PC-3 (cell line): Measurements from ENCODE around the gene LRRC10B. TPM values are rescaled to one million over a fixed set of nuclear protein-coding genes. Genes with fewer than 3 reads are reported as not detected.
A peak's percentile ranks its signal among the peaks of the same experiment; 100 is the strongest.

Experiments used
- ATAC-seq: fragments of 200-7000 bp; cut with Tn5 transposase; 2 replicates; pipeline ENCODE4 v1.9.1; 2020; ENCODE audit warnings: mild to moderate bottlenecking, moderate library complexity
- BruUV-seq: library from RNA; stranded (reverse); fragments of 400-500 nt; replicated peaks from 2 replicates; lab custom pipeline; 2021; lab: Mats Ljungman, UMichigan
- CTCF ChIA-PET: fragments of 300-600 bp; sonication (Branson Sonifier 250); formaldehyde crosslinking; loops from one replicate; lab custom pipeline; 2022; ENCODE audit warnings: antibody characterized with exemption; lab: Charles Lee
- POLR2A ChIA-PET: fragments of 300-600 bp; sonication (Branson Sonifier 250); formaldehyde crosslinking; loops from one replicate; lab custom pipeline; 2022; ENCODE audit warnings: antibody characterized with exemption; ENCODE audit not compliant: unreplicated experiment; lab: Charles Lee
- DNase-seq: peaks from one replicate; pipeline ENCODE4 v3.0.0-alpha.2; 2015
- H2AFZ ChIP-seq: fragments of 300-600 bp; sonication (generic); 2 replicates; pipeline ENCODE4 v1.6.0; 2016; ENCODE audit warnings: antibody characterized with exemption, low read length
- H3F3A ChIP-seq: fragments of 300-600 bp; sonication (generic); one replicate; pipeline ENCODE4 v1.6.0; 2017; ENCODE audit warnings: antibody characterized with exemption, low read length, control low read depth, mild to moderate bottlenecking; ENCODE audit not compliant: unreplicated experiment
- H3K27ac ChIP-seq: fragments of 300-600 bp; sonication (generic); 2 replicates; pipeline ENCODE4 v1.5.1; 2016; ENCODE audit warnings: mild to moderate bottlenecking, low read length
- H3K27me3 ChIP-seq: fragments of 300-600 bp; sonication (generic); 2 replicates; pipeline ENCODE4 v1.6.1; 2016; ENCODE audit warnings: low read length, mixed read lengths
- H3K36me3 ChIP-seq: fragments of 300-600 bp; sonication (generic); 2 replicates; pipeline ENCODE4 v1.6.1; 2016; ENCODE audit warnings: low read depth, mixed run types, low read length, mixed read lengths
- H3K4me1 ChIP-seq: fragments of 300-600 bp; sonication (generic); 2 replicates; pipeline ENCODE4 v1.5.1; 2016; ENCODE audit warnings: low read length; ENCODE audit not compliant: insufficient read depth
- H3K4me2 ChIP-seq: fragments of 300-600 bp; sonication (generic); 2 replicates; pipeline ENCODE4 v1.6.0; 2016; ENCODE audit warnings: low read length
- H3K4me3 ChIP-seq: fragments of 300-600 bp; sonication (generic); 2 replicates; pipeline ENCODE4 v1.5.1; 2016; ENCODE audit warnings: mild to moderate bottlenecking, low read length, mixed read lengths
- H3K79me2 ChIP-seq: fragments of 300-600 bp; sonication (generic); 2 replicates; pipeline ENCODE4 v1.6.1; 2017; ENCODE audit warnings: low read length, mixed read lengths
- H3K9ac ChIP-seq: fragments of 300-600 bp; sonication (generic); 2 replicates; pipeline ENCODE4 v1.6.0; 2016; ENCODE audit warnings: mild to moderate bottlenecking, low read length
- H3K9me2 ChIP-seq: fragments of 300-600 bp; sonication (generic); replicated peaks from 2 replicates; pipeline ENCODE4 v1.6.1; 2016; ENCODE audit warnings: mixed run types, low read length, mixed read lengths
- H3K9me3 ChIP-seq: fragments of 300-600 bp; sonication (generic); 2 replicates; pipeline ENCODE4 v1.6.1; 2016; ENCODE audit warnings: low read length, mixed read lengths
- H4K20me1 ChIP-seq: fragments of 300-600 bp; sonication (generic); 2 replicates; pipeline ENCODE4 v1.6.1; 2016; ENCODE audit warnings: low read length, mixed read lengths
- CTCF ChIP-seq: fragments of 300-600 bp; sonication (generic); conservative IDR thresholded peaks from 2 replicates; pipeline ENCODE4 v1.5.1; 2017; ENCODE audit warnings: antibody characterized with exemption, low read depth, mild to moderate bottlenecking, low read length
- EZH2 ChIP-seq: fragments of 300-600 bp; sonication (generic); IDR thresholded peaks from one replicate; pipeline ENCODE4 v1.6.1; 2017; ENCODE audit warnings: antibody characterized with exemption, mild to moderate bottlenecking, low read length; ENCODE audit not compliant: unreplicated experiment
- EZH2phosphoT487 ChIP-seq: fragments of 300-600 bp; sonication (generic); IDR thresholded peaks from 2 replicates; pipeline ENCODE4 v1.6.1; 2018; ENCODE audit warnings: mild to moderate bottlenecking, antibody characterized with exemption, low read length, borderline replicate concordance
- intact Hi-C: fragments of 100-400 bp; cut with micrococcal nuclease; formaldehyde crosslinking; loops from 2 replicates; pipeline ENCODE4 v1.9.0; 2023
- total RNA-seq: library from RNA; depleted of rRNA; stranded (reverse); fragments of >200 nt; gene quantifications from 2 replicates; pipeline ENCODE4 v1.2.3, GENCODE V29; 2014

Gene LRRC10B
- total RNA-seq, 1 experiment from 2014 or later: 0.55 TPM

DNA sequence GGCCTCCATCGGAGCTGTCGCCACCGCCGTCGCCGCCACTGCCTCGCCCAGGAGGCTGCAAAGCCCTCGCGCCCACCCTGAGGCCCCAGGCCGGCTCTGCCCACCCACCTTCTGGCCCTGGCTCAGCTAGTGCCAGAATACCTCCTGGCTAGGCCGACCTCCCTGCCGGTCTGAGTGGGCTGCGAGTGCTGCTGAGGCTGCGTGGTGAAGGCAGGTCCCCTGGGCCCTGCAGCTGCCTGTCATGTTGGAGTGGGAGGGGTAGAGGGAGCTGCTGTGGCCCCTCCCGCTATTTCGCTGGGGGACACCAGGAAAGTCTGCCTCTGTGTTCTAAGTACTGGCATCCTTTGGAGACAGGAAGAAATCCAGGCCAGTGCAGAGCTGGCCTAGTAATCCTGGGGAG is 34.2 kb downstream of the LRRC10B start:
- Histone ChIP-seq H3K79me2 (no peaks in the 10 kb centered on the region), H2AFZ (no peak overlapping the region), H3F3A (no peaks in the 10 kb centered on the region), H3K4me2 (no peak overlapping the region), H3K9me3 (no peaks in the 10 kb centered on the region), H3K9me2 (no peaks in the 10 kb centered on the region), H3K36me3 (no peaks in the 10 kb centered on the region), H3K4me1 (peaks cover 41% of the 10 kb centered on the region), H3K27me3 (no peaks in the 10 kb centered on the region), H3K4me3 (no peak overlapping the region), H3K27ac (no peak overlapping the region), H4K20me1 (no peaks in the 10 kb centered on the region), H3K9ac (no peak overlapping the region)
- no peak for TF ChIP-seq CTCF
- ChIA-PET POLR2A (no interaction called here), CTCF (no interaction called here)
- intact Hi-C loops: loop anchor here (5.0 kb wide), 1 partner anchor 40 kb away; the partner anchor contains the start of gene SYT7
- no peak for ATAC-seq
- no TSS peak for BruUV-seq
- no peak for DNase-seq

DNA sequence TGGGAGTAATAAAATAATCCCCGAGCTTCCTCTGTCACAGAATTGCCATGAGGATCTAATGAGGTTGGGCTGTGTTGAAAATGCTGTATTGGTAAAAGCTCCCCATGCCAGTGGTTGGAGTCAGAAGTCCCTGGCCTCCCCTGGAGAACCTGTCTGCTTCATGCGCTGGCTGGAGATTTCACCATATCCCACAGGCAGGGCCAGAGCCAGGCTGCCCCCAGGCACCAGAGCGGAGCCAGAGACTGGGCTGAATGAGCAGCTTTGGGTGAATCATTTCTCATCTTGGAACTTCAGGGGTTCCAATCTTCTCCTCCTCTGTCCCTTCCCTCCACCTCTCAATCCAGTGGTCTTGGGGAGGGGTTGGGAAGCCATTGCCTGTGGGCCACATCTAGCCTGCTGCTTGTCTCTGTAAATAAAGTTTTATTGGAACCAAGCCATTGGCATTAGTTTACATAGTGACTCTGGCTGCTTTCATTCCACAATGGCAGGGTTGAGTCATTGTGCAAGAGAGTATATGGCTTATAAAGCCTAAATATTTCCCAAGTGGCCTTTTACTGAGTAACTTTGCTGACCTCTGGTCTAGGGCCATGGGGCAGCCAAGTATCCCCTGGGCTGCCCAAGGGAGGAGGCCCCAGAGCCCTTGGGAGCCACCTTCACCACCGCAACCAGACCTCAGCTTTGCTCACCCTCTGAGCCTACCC is 35.2 kb downstream of the LRRC10B start:
- Histone ChIP-seq H2AFZ (0 out of 2 replicates have a peak overlapping the region, but pooled peaks have one; percentile 18), H3K9me3 (no peaks in the 10 kb centered on the region), H3K27ac (peak overlapping the region; percentile 82), H3K27me3 (no peaks in the 10 kb centered on the region), H3K4me2 (peak overlapping the region; percentile 47), H3K9me2 (no peaks in the 10 kb centered on the region), H4K20me1 (no peaks in the 10 kb centered on the region), H3K4me3 (no peak overlapping the region), H3K79me2 (no peaks in the 10 kb centered on the region), H3F3A (no peaks in the 10 kb centered on the region), H3K36me3 (no peaks in the 10 kb centered on the region), H3K4me1 (peaks cover 41% of the 10 kb centered on the region), H3K9ac (peak overlapping the region; percentile 12; the same call in 1 of the 2 replicates)
- CTCF ChIA-PET: no interaction called here
- POLR2A ChIA-PET: no interaction called here
- TF ChIP-seq EZH2 (no peak), EZH2phosphoT487 (no peak), CTCF (no peak)
- intact Hi-C loops: loop anchor here (5.0 kb wide), 1 partner anchor 39 kb away; the partner anchor contains the start of gene SYT7
- ATAC-seq: peak; percentile 60
- peak; percentile 95 for DNase-seq
- BruUV-seq: TSS peak; percentile 5

DNA sequence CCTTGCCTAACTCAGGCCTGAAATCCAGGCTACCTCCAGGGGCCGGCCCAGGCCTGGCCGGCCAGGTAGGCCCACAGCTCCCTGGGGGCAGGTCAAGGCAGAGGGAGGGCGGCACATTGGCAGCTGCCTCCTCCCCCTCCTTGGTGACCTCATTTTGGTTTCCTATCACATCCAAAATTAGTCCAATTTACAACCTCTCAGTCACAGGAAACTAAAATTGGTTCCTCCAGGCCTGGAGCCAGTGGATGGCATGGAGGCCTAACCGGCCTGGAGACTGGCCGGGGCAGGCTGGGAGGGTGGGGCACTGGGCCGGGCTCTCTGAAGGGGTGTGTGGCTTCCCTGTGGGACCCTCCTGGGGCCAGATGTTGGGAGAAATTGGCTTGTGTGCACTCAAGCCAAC is 35.9 kb downstream of the LRRC10B start:
- Histone ChIP-seq H3K9me2 (no peaks in the 10 kb centered on the region), H2AFZ (no peak overlapping the region), H3K36me3 (no peaks in the 10 kb centered on the region), H3K4me3 (no peak overlapping the region), H3K9me3 (no peaks in the 10 kb centered on the region), H3K27me3 (no peaks in the 10 kb centered on the region), H3K9ac (peak overlapping the region; percentile 12; the same call in 1 of the 2 replicates), H3F3A (no peaks in the 10 kb centered on the region), H4K20me1 (no peaks in the 10 kb centered on the region), H3K4me2 (peak overlapping the region; percentile 47), H3K4me1 (peaks cover 41% of the 10 kb centered on the region), H3K79me2 (no peaks in the 10 kb centered on the region), H3K27ac (peak overlapping the region; percentile 82)
- ChIA-PET POLR2A (no interaction called here), CTCF (no interaction called here)
- ATAC-seq (no peak; the same call in 1 of the 2 replicates), DNase-seq (peak; percentile 10)
- intact Hi-C loops: loop anchor here (5.0 kb wide), 1 partner anchor 38 kb away; the partner anchor contains the start of gene SYT7
- BruUV-seq: no TSS peak
- TF ChIP-seq EZH2 (no peak), CTCF (no peak), EZH2phosphoT487 (no peak)
